ENCODE measurements around the gene PLEKHG4B. TPM values are rescaled to one million over a fixed set of nuclear protein-coding genes. Genes with fewer than 3 reads are reported as not detected.
"Not testable (repeated sequence)": the region's sequence is repeated elsewhere in the genome, so short reads cannot be mapped to it uniquely, and the experiment has no call there.

The PLEKHG4B gene
- polyA plus RNA-seq, 1 of the 3 experiments (the other 2 are of a cell fraction), result 0.18 TPM

DNA sequence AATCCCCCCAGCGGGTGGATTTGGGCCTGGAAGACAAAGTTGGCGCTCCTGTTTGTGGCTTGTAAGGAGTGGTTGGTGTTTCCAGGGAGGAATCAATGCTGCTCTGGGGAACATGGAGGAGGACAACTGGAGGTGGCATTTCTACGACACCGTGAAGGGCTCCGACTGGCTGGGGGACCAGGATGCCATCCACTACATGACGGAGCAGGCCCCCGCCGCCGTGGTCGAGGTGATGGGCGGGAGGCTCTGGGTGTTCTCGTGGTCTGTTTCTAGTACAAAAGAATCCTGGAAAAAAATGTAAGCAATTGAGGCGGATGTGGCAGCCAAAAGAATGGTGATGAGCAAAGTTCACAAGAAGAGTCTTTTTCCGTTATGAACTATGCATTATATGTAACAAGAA is 133.4 kb downstream of the PLEKHG4B start:
- Histone ChIP-seq H3K27me3 (ENCODE audit: insufficient read depth) (no peaks in the 10 kb centered on the region), H3K4me2 (no peak overlapping the region), H3K9me2 (no peaks in the 10 kb centered on the region), H3K9ac (no peak overlapping the region), H3K9me3 (no peaks in the 10 kb centered on the region), H3K79me2 (ENCODE audit: insufficient read depth) (peaks cover 54% of the 10 kb centered on the region), H3K27ac (ENCODE audit: low read depth in 2 of 2, low read length in 1 of 2) (no peak overlapping the region), H3F3A (replicated peaks; ENCODE audit: insufficient read depth) (no peaks in the 10 kb centered on the region), H3K4me1 (ENCODE audit: control insufficient read depth in 1 of 2, insufficient read depth in 2 of 2, low read depth in 1 of 2, low read length in 1 of 2) (peaks cover 0 to 13% of the 10 kb centered on the region in 2 experiments; a peak in 3 of 4 replicates), H2AFZ (ENCODE audit: low read depth) (no peak overlapping the region), H4K20me1 (ENCODE audit: insufficient read depth) (peaks cover 37% of the 10 kb centered on the region), H3K36me3 (replicated peaks in 1 of 2; ENCODE audit: control insufficient read depth in 1 of 2, insufficient read depth in 2 of 2, low read length in 1 of 2) (peaks cover 40 to 51% of the 10 kb centered on the region in 2 experiments), H3K4me3 (ENCODE audit: low read depth in 2 of 2, low read length in 1 of 2) (no peak overlapping the region)
- WGBS (ENCODE audit: low lambda C conversion rate), result 97% methylated on average over 12 of the region's 14 CpGs
- no peak for TF ChIP-seq RCOR1 (IDR thresholded peaks at IDR 0.05; ENCODE audit: low read length)
- no peak for TF ChIP-seq ELF1 (IDR thresholded peaks at IDR 0.05)
- no peak for DNase-seq
- ChIA-PET CTCF (no interaction called here), POLR2A (no interaction called here)

DNA sequence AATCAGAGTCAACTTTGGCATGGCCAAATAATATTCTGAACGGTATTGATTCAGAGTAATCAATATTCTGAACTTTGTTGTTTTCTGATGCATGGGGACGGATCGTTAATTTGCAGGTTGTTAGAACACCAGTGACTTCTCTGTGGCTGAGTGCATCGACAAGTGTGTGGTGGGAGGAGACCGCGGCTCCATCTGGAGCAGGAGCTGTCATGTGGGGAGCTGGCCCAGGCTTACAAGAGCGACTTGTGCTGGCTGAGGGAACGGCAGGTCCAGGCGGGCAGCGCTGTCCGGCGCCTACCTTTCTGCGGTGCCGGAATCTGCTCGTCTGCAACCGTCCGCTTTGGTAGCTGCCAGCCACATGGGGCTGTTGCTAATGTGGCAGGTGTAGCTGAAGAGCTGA is 135.4 kb downstream of the PLEKHG4B start:
- H2AFZ ChIP-seq (ENCODE audit: low read depth); H3K9ac ChIP-seq; H3K4me2 ChIP-seq; H3F3A ChIP-seq (replicated peaks; ENCODE audit: insufficient read depth); POLR2A ChIA-PET; H3K9me3 ChIP-seq; H3K4me1 ChIP-seq (ENCODE audit: control insufficient read depth in 1 of 2, insufficient read depth in 2 of 2, low read depth in 1 of 2, low read length in 1 of 2); H3K4me3 ChIP-seq (ENCODE audit: low read depth in 2 of 2, low read length in 1 of 2); H3K27me3 ChIP-seq (ENCODE audit: insufficient read depth); H3K27ac ChIP-seq (ENCODE audit: low read depth in 2 of 2, low read length in 1 of 2); DNase-seq; H3K9me2 ChIP-seq; CTCF ChIA-PET: not testable (repeated sequence)
- peaks cover 18% of the 10 kb centered on the region for H4K20me1 ChIP-seq (ENCODE audit: insufficient read depth)
- peaks cover 46 to 47% of the 10 kb centered on the region in 2 experiments for H3K36me3 ChIP-seq (replicated peaks in 1 of 2; ENCODE audit: control insufficient read depth in 1 of 2, insufficient read depth in 2 of 2, low read length in 1 of 2)
- H3K79me2 ChIP-seq (ENCODE audit: insufficient read depth), result peaks cover 34% of the 10 kb centered on the region
- 97% methylated on average over 11 of the region's 17 CpGs for WGBS (ENCODE audit: low lambda C conversion rate)

DNA sequence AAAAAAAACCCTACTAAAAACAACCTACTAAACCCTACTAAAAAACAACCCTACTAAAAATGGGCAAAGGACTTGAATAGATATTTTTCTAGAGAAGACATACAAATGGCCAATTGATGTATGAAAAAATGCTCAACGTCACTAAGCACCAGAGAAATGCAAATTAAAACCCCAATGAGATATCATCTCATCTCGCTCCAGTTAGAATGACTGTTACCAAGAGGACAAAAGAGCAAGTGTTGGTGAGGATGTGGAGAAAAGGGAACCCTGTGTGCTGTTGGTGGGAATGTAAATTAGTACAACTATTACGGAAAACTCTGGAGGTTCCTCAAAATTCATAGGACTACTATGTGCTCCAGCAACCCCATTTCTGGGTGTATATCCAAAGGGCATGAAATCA is 136.9 kb downstream of the PLEKHG4B start:
- no peaks in the 10 kb centered on the region for H3K9me3 ChIP-seq
- TF ChIP-seq GATA2 (CRISPR knock-in tag; IDR thresholded peaks at IDR 0.05) (no peak), FOXM1 (IDR thresholded peaks at IDR 0.05; ENCODE audit: low read depth) (no peak), EZH2phosphoT487 (IDR thresholded peaks at IDR 0.05; ENCODE audit: borderline replicate concordance, low read depth) (no peak), TEAD4 (IDR thresholded peaks at IDR 0.05; ENCODE audit: borderline replicate concordance, insufficient read depth) (no peak), RAD21 (IDR thresholded peaks at IDR 0.05; ENCODE audit: low read length) (no peak), NRF1 (IDR thresholded peaks at IDR 0.05; ENCODE audit: low read depth, low read length) (no peak), MXI1 (IDR thresholded peaks at IDR 0.05; ENCODE audit: low read depth, low read length) (no peak)
- TF ChIP-seq, protein P1, sequence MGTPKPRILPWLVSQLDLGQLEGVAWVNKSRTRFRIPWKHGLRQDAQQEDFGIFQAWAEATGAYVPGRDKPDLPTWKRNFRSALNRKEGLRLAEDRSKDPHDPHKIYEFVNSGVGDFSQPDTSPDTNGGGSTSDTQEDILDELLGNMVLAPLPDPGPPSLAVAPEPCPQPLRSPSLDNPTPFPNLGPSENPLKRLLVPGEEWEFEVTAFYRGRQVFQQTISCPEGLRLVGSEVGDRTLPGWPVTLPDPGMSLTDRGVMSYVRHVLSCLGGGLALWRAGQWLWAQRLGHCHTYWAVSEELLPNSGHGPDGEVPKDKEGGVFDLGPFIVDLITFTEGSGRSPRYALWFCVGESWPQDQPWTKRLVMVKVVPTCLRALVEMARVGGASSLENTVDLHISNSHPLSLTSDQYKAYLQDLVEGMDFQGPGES (IDR thresholded peaks at IDR 0.05; ENCODE audit: low read depth, low read length), result no peak
- TF ChIP-seq, protein P2, sequence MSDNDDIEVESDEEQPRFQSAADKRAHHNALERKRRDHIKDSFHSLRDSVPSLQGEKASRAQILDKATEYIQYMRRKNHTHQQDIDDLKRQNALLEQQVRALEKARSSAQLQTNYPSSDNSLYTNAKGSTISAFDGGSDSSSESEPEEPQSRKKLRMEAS (IDR thresholded peaks at IDR 0.05; ENCODE audit: low read depth), result no peak
- TF ChIP-seq, protein P3, sequence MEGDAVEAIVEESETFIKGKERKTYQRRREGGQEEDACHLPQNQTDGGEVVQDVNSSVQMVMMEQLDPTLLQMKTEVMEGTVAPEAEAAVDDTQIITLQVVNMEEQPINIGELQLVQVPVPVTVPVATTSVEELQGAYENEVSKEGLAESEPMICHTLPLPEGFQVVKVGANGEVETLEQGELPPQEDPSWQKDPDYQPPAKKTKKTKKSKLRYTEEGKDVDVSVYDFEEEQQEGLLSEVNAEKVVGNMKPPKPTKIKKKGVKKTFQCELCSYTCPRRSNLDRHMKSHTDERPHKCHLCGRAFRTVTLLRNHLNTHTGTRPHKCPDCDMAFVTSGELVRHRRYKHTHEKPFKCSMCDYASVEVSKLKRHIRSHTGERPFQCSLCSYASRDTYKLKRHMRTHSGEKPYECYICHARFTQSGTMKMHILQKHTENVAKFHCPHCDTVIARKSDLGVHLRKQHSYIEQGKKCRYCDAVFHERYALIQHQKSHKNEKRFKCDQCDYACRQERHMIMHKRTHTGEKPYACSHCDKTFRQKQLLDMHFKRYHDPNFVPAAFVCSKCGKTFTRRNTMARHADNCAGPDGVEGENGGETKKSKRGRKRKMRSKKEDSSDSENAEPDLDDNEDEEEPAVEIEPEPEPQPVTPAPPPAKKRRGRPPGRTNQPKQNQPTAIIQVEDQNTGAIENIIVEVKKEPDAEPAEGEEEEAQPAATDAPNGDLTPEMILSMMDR (IDR thresholded peaks at IDR 0.05), result no peak
- TF ChIP-seq, protein P4, sequence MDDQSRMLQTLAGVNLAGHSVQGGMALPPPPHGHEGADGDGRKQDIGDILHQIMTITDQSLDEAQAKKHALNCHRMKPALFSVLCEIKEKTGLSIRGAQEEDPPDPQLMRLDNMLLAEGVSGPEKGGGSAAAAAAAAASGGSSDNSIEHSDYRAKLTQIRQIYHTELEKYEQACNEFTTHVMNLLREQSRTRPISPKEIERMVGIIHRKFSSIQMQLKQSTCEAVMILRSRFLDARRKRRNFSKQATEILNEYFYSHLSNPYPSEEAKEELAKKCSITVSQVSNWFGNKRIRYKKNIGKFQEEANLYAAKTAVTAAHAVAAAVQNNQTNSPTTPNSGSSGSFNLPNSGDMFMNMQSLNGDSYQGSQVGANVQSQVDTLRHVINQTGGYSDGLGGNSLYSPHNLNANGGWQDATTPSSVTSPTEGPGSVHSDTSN (IDR thresholded peaks at IDR 0.05), result no peak
- ChIA-PET POLR2A (no interaction called here), CTCF (no interaction called here)
- H3K4me2 ChIP-seq, result no peak overlapping the region
- peaks cover 50 to 58% of the 10 kb centered on the region in 2 experiments for H3K36me3 ChIP-seq (replicated peaks in 1 of 2; ENCODE audit: control insufficient read depth in 1 of 2, insufficient read depth in 2 of 2, low read length in 1 of 2)
- H3K79me2 ChIP-seq (ENCODE audit: insufficient read depth), result peaks cover 19% of the 10 kb centered on the region
- H3K9ac ChIP-seq, result no peak overlapping the region
- H3K4me1 ChIP-seq (ENCODE audit: control insufficient read depth in 1 of 2, insufficient read depth in 2 of 2, low read depth in 1 of 2, low read length in 1 of 2), result no peaks in the 10 kb centered on the region
- no peaks in the 10 kb centered on the region for H3K9me2 ChIP-seq
- no peak overlapping the region for H3K27ac ChIP-seq (ENCODE audit: low read depth in 2 of 2, low read length in 1 of 2)
- DNase-seq, result no peak
- H3K27me3 ChIP-seq (ENCODE audit: insufficient read depth), result no peaks in the 10 kb centered on the region
- H4K20me1 ChIP-seq (ENCODE audit: insufficient read depth), result peaks cover 4% of the 10 kb centered on the region
- 100% methylated on average over 3 of the region's 3 CpGs for WGBS (ENCODE audit: low lambda C conversion rate)
- H3F3A ChIP-seq (replicated peaks; ENCODE audit: insufficient read depth), result no peaks in the 10 kb centered on the region
- H2AFZ ChIP-seq (ENCODE audit: low read depth), result no peak overlapping the region
- no peak overlapping the region for H3K4me3 ChIP-seq (ENCODE audit: low read depth in 2 of 2, low read length in 1 of 2)

All from SK-N-SH (cell line).